Measurements from ENCODE around the gene IGF2.

Gene IGF2

GRCh38 chr11:2101171-2101675 lies 38.0 kb downstream of the IGF2 start:
- Histone ChIP-seq H3K27ac (no peak overlapping the region), H3K27me3 (replicated peaks) (no peaks in the 10 kb centered on the region), H3K36me3 (replicated peaks) (no peaks in the 10 kb centered on the region), H3K4me3 (ENCODE audit: low read depth, low read length) (no peak overlapping the region)
- in situ Hi-C loops (cut with HindIII; ENCODE audit: low pct_ligation_motif_present, low sequenced_read_pairs), result no loop called here
- TF ChIP-seq CTCF (IDR thresholded peaks at IDR 0.05; ENCODE audit: low read depth, low read length, missing control alignments), result no peak
- DNase-seq, result no peak

- no peaks in the 10 kb centered on the region for H3K36me3 ChIP-seq (replicated peaks)
- H3K27ac ChIP-seq, result no peak overlapping the region
- H3K4me3 ChIP-seq (ENCODE audit: low read depth, low read length), result no peak overlapping the region
- no peaks in the 10 kb centered on the region for H3K27me3 ChIP-seq (replicated peaks)
- in situ Hi-C loops (cut with HindIII; ENCODE audit: low pct_ligation_motif_present, low sequenced_read_pairs), result no loop called here
- no peak for DNase-seq
- TF ChIP-seq CTCF (IDR thresholded peaks at IDR 0.05; ENCODE audit: low read depth, low read length, missing control alignments), result no peak
Observed at GRCh38 chr11:2100361-2101170, 38.6 kb downstream of the IGF2 start.

- no peak for TF ChIP-seq CTCF (IDR thresholded peaks at IDR 0.05; ENCODE audit: low read depth, low read length, missing control alignments)
- H3K27ac ChIP-seq, result no peak overlapping the region
- no peaks in the 10 kb centered on the region for H3K36me3 ChIP-seq (replicated peaks)
- in situ Hi-C loops (cut with HindIII; ENCODE audit: low pct_ligation_motif_present, low sequenced_read_pairs), result no loop called here
- no peak for DNase-seq
- no peak overlapping the region for H3K4me3 ChIP-seq (ENCODE audit: low read depth, low read length)
- H3K27me3 ChIP-seq (replicated peaks), result no peaks in the 10 kb centered on the region
Observed at GRCh38 chr11:2099516-2100349, 39.5 kb downstream of the IGF2 start.

GRCh38 chr11:2098691-2099515 lies 40.3 kb downstream of the IGF2 start:
- Histone ChIP-seq H3K27me3 (replicated peaks) (no peaks in the 10 kb centered on the region), H3K4me3 (ENCODE audit: low read depth, low read length) (no peak overlapping the region), H3K36me3 (replicated peaks) (no peaks in the 10 kb centered on the region), H3K27ac (no peak overlapping the region)
- in situ Hi-C loops (cut with HindIII; ENCODE audit: low pct_ligation_motif_present, low sequenced_read_pairs), result no loop called here
- TF ChIP-seq CTCF (IDR thresholded peaks at IDR 0.05; ENCODE audit: low read depth, low read length, missing control alignments), result no peak
- no peak for DNase-seq

GRCh38 chr11:2097998-2098690 lies 41.0 kb downstream of the IGF2 start:
- H3K36me3 ChIP-seq (replicated peaks), result no peaks in the 10 kb centered on the region
- H3K4me3 ChIP-seq (ENCODE audit: low read depth, low read length), result no peak overlapping the region
- H3K27ac ChIP-seq, result no peak overlapping the region
- H3K27me3 ChIP-seq (replicated peaks), result no peaks in the 10 kb centered on the region
- no peak for TF ChIP-seq CTCF (IDR thresholded peaks at IDR 0.05; ENCODE audit: low read depth, low read length, missing control alignments)
- in situ Hi-C loops (cut with HindIII; ENCODE audit: low pct_ligation_motif_present, low sequenced_read_pairs), result no loop called here
- no peak for DNase-seq
